Measurements from ENCODE around the gene CRIM1. TPM values are rescaled to one million over a fixed set of nuclear protein-coding genes. Genes with fewer than 3 reads are reported as not detected.
A peak's percentile ranks its signal among the peaks of the same experiment; 100 is the strongest.
"Not testable (repeated sequence)": the region's sequence is repeated elsewhere in the genome, so short reads cannot be mapped to it uniquely, and the experiment has no call there.

The CRIM1 gene
- polyA plus RNA-seq, 4 donors: 0.89 to 26.2 (median 9.2) TPM

DNA sequence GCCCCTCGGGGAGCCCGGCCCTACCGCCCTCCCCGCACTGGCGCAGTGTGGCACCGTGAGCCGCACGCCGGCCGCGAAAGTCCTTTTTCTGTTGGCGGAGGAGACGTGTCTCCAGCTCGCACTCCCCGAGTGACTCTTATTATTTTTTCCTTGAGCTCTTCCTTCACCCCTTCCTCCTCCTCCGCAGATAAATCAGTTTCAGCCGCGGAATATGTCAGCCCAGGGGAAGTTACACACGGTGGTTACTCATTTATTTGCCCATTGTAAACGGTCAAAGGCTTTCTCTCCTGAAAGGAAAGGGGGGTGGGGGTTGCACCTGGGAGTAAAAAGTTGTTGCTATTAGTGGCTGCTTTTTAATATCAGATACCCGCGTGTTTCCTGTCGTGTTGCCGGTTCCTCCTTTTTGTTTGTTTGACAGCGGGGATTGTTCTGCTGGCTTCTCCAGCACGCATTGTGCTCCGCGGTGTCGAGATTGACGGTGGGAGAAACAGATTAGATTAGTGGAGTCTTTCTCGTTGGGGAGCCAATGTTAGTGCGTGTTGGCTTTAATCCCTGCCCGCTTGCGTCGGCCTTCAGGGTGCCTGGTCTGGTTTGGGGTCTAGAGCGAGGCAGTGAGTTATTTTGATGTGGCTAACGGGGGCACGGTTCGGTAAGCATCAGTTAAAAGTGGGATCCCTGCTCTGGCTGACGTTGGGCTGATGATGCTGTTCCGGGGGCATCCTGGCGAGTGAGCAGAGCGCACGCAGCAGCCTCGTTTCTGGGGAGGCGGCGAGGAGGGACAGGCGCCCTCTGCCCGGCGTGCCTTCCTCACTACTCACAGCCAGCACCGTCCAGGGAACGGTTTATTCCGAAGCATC lies 1.6 kb downstream of the CRIM1 start:
- DNase-seq: peak; percentile 57 to 81
- 0 to 1% (median 1%) methylated on average over 48 to 53 of the region's 53 CpGs for WGBS, 3 donors

DNA sequence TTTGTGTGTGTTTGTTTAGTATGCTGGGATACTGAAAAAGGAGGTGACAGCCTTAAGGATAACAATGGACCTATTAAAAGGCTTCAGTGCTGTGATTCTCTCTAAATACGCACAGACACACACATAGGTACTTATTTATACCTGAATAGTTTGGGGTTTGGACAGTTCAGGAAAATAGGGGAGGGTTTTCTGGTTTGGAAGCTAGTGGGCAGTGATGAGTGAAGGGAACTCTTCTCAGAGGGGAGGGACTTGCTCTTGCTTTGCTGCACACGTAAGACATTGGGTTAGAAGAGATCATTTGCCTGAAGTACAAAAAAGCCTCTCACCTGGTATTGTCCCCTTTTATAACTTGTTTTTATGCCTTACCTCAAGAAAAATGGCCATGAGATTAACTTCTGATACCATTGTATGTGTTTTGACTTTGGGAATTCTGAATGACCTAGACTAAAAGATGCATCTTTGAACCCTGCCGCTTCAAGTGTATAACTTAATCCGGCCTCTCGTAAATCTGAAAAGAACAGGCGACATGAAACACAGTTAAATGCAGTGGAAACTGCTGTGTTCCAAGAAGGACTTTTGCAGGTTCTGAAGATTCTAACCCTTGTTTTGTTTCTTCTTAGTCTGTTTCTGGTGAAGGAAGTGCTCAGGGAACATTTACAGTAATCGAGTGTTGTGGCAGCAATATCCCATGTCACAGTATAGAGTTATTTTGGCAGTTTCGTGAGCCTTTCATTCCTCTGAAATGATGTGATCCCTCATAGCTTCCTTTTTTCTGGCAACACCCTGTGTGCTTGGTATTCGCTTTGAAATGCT lies 2.5 kb downstream of the CRIM1 start:
- Histone ChIP-seq H3K27ac (ENCODE audit: low read depth in 1 of 3, low read length in 2 of 3) (peak overlapping the region in 2 of 3 donors; percentile 66 to 92), H3K27me3 (ENCODE audit: control insufficient read depth in 3 of 3, insufficient read depth in 3 of 3, low read length in 3 of 3) (no peaks in the 10 kb centered on the region), H3K36me3 (ENCODE audit: control insufficient read depth in 3 of 3, insufficient read depth in 2 of 3, low read depth in 1 of 3, low read length in 3 of 3) (no peaks in the 10 kb centered on the region), H3K9me3 (ENCODE audit: control insufficient read depth in 2 of 2, insufficient read depth in 1 of 2, low read depth in 1 of 2, low read length in 1 of 2) (no peaks in the 10 kb centered on the region), H3K4me3 (ENCODE audit: low read depth in 1 of 3, low read length in 3 of 3) (peak overlapping the region in 2 of 3 donors; percentile 89 to 91), H3K4me1 (ENCODE audit: control insufficient read depth in 3 of 3, insufficient read depth in 2 of 3, low read depth in 1 of 3, low read length in 2 of 3) (peaks cover 0 to 14% (median 2%) of the 10 kb centered on the region in 3 donors)
- DNase-seq: peak; percentile 43 to 62
- no peak for FAIRE-seq
- WGBS, 3 donors: 12 to 21% (median 17%) methylated on average over 9 of the region's 9 CpGs

More for the DNA sequence above, 1.6 kb downstream of the CRIM1 start:
- peak overlapping the region; percentile 13 to 92 (median 66) for H3K27ac ChIP-seq (ENCODE audit: low read depth in 1 of 3, low read length in 2 of 3)
- no peaks in the 10 kb centered on the region for H3K36me3 ChIP-seq (ENCODE audit: control insufficient read depth in 3 of 3, insufficient read depth in 2 of 3, low read depth in 1 of 3, low read length in 3 of 3)
- peaks cover 0 to 11% (median 2%) of the 10 kb centered on the region in 3 donors for H3K4me1 ChIP-seq (ENCODE audit: control insufficient read depth in 3 of 3, insufficient read depth in 2 of 3, low read depth in 1 of 3, low read length in 2 of 3)
- no peaks in the 10 kb centered on the region for H3K27me3 ChIP-seq (ENCODE audit: control insufficient read depth in 3 of 3, insufficient read depth in 3 of 3, low read length in 3 of 3)
- FAIRE-seq: no peak
- H3K4me3 ChIP-seq (ENCODE audit: low read depth in 1 of 3, low read length in 3 of 3): peak overlapping the region; percentile 89 to 93 (median 91)
- H3K9me3 ChIP-seq (ENCODE audit: control insufficient read depth in 2 of 2, insufficient read depth in 1 of 2, low read depth in 1 of 2, low read length in 1 of 2): no peaks in the 10 kb centered on the region

DNA sequence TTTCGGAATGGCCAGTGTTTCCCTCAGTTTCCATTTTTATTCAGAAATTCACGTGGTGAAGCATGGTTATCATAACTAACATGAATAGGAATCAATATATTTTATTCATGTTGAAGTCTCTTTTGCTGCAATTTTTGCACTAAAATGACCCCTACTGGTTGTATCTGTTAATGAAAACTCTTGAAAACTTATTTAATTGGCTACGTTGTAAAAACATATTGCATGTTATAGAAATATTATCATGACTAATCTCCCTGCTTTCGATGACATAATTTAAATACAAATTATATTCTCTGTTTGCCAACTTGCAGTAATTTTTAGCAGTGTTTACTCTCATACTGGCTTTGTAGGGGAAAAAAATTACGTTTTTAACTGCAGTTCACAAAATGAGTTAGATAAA lies 3.5 kb downstream of the CRIM1 start:
- Histone ChIP-seq H3K4me3 (ENCODE audit: low read depth in 1 of 3, low read length in 3 of 3) (no peak overlapping the region), H3K27ac (ENCODE audit: low read depth in 1 of 3, low read length in 2 of 3) (no peak overlapping the region), H3K36me3 (ENCODE audit: control insufficient read depth in 3 of 3, insufficient read depth in 2 of 3, low read depth in 1 of 3, low read length in 3 of 3) (no peaks in the 10 kb centered on the region), H3K4me1 (ENCODE audit: control insufficient read depth in 3 of 3, insufficient read depth in 2 of 3, low read depth in 1 of 3, low read length in 2 of 3) (peaks cover 0 to 14% (median 2%) of the 10 kb centered on the region in 3 donors), H3K27me3 (ENCODE audit: control insufficient read depth in 3 of 3, insufficient read depth in 3 of 3, low read length in 3 of 3) (no peaks in the 10 kb centered on the region), H3K9me3 (ENCODE audit: control insufficient read depth in 2 of 2, insufficient read depth in 1 of 2, low read depth in 1 of 2, low read length in 1 of 2) (no peaks in the 10 kb centered on the region)
- no peak for DNase-seq
- WGBS, 3 donors: 20 to 26% (median 24%) methylated on average over 5 of the region's 5 CpGs
- FAIRE-seq: no peak

DNA sequence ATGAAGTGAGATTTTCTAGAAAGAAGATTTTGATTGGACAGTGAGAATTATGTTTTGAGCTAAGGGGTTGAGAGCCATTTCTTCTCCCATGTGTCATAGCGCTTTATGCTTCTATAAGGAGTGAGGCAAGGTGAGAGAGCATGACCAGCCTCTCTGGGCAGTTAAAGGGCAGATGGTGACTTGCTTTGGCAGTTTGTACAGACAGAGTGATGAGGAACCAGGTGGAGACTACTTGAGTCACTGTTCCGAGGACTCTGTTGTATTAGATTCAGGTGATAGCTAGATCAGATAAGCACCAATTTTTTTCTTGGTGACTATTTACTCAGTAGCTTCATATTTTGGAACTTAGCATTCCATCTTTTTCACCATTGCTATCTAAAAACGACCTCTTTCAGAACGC lies 4.5 kb downstream of the CRIM1 start:
- WGBS, 3 donors: 68 to 72% (median 69%) methylated on average over 4 of the region's 4 CpGs
- FAIRE-seq (no peak), DNase-seq (no peak)
- Histone ChIP-seq H3K9me3 (ENCODE audit: control insufficient read depth in 2 of 2, insufficient read depth in 1 of 2, low read depth in 1 of 2, low read length in 1 of 2) (no peaks in the 10 kb centered on the region), H3K4me3 (ENCODE audit: low read depth in 1 of 3, low read length in 3 of 3) (no peak overlapping the region), H3K27me3 (ENCODE audit: control insufficient read depth in 3 of 3, insufficient read depth in 3 of 3, low read length in 3 of 3) (no peaks in the 10 kb centered on the region), H3K27ac (ENCODE audit: low read depth in 1 of 3, low read length in 2 of 3) (no peak overlapping the region), H3K4me1 (ENCODE audit: control insufficient read depth in 3 of 3, insufficient read depth in 2 of 3, low read depth in 1 of 3, low read length in 2 of 3) (peaks cover 0 to 14% (median 2%) of the 10 kb centered on the region in 3 donors), H3K36me3 (ENCODE audit: control insufficient read depth in 3 of 3, insufficient read depth in 2 of 3, low read depth in 1 of 3, low read length in 3 of 3) (no peaks in the 10 kb centered on the region)

DNA sequence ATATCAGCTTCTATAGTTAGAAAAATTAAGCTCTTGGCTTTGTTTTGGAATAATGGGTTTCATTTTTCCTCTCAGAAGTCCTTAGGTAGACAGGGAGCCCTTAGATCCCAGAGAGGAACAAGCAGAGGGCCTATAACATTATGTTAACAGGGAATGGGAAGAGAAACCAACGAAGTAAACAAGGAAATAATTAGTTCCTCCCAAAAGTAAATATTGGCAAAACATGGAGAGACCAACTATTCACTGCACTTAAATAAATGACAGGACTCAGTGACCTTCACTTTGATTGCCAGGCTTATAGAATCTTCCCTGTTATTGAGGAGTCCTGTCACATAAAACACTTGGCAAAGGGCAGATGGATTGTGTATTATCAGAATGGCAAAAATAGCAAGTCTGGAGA lies 5.3 kb downstream of the CRIM1 start:
- H3K27ac ChIP-seq (ENCODE audit: low read depth in 1 of 3, low read length in 2 of 3): no peak overlapping the region
- FAIRE-seq: no peak

DNA sequence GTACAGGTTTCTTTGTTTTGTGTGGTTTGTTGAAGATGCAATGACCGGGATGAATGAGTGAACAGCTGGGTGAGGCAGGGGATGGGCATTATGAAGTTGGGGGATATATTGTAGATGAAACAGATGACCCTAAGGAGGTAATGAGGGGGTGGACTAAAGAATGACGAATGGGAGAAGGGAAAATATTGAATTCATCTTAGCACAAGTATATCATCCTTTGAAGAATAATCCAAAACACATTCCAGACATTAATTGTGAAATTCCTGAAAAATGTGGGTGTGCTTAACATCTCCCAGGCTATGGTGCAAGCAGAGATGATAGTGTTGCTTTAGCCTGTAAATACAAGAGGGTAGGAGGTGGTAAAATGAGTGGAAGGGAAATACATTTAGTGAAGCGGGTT lies 5.8 kb downstream of the CRIM1 start:
- H3K4me3 ChIP-seq (ENCODE audit: low read depth in 1 of 3, low read length in 3 of 3): no peak overlapping the region
- WGBS, 3 donors: 79 to 90% (median 82%) methylated on average over 3 of the region's 3 CpGs
- H3K27ac ChIP-seq (ENCODE audit: low read depth in 1 of 3, low read length in 2 of 3): no peak overlapping the region
- peaks cover 0 to 15% (median 2%) of the 10 kb centered on the region in 3 donors for H3K4me1 ChIP-seq (ENCODE audit: control insufficient read depth in 3 of 3, insufficient read depth in 2 of 3, low read depth in 1 of 3, low read length in 2 of 3)
- H3K9me3 ChIP-seq (ENCODE audit: control insufficient read depth in 2 of 2, insufficient read depth in 1 of 2, low read depth in 1 of 2, low read length in 1 of 2): no peaks in the 10 kb centered on the region
- no peaks in the 10 kb centered on the region for H3K36me3 ChIP-seq (ENCODE audit: control insufficient read depth in 3 of 3, insufficient read depth in 2 of 3, low read depth in 1 of 3, low read length in 3 of 3)
- FAIRE-seq (no peak), DNase-seq (no peak)
- no peaks in the 10 kb centered on the region for H3K27me3 ChIP-seq (ENCODE audit: control insufficient read depth in 3 of 3, insufficient read depth in 3 of 3, low read length in 3 of 3)

More for the DNA sequence above, 5.3 kb downstream of the CRIM1 start:
- H3K27me3 ChIP-seq (ENCODE audit: control insufficient read depth in 3 of 3, insufficient read depth in 3 of 3, low read length in 3 of 3): no peaks in the 10 kb centered on the region
- peak in 1 of 2 donors; percentile 25 for DNase-seq
- peaks cover 0 to 14% (median 2%) of the 10 kb centered on the region in 3 donors for H3K4me1 ChIP-seq (ENCODE audit: control insufficient read depth in 3 of 3, insufficient read depth in 2 of 3, low read depth in 1 of 3, low read length in 2 of 3)
- H3K9me3 ChIP-seq (ENCODE audit: control insufficient read depth in 2 of 2, insufficient read depth in 1 of 2, low read depth in 1 of 2, low read length in 1 of 2): no peaks in the 10 kb centered on the region
- H3K36me3 ChIP-seq (ENCODE audit: control insufficient read depth in 3 of 3, insufficient read depth in 2 of 3, low read depth in 1 of 3, low read length in 3 of 3): no peaks in the 10 kb centered on the region
- no peak overlapping the region for H3K4me3 ChIP-seq (ENCODE audit: low read depth in 1 of 3, low read length in 3 of 3)
- 3 to 36% (median 31%) methylated on average over 1 of the region's 1 CpG for WGBS, 3 donors

DNA sequence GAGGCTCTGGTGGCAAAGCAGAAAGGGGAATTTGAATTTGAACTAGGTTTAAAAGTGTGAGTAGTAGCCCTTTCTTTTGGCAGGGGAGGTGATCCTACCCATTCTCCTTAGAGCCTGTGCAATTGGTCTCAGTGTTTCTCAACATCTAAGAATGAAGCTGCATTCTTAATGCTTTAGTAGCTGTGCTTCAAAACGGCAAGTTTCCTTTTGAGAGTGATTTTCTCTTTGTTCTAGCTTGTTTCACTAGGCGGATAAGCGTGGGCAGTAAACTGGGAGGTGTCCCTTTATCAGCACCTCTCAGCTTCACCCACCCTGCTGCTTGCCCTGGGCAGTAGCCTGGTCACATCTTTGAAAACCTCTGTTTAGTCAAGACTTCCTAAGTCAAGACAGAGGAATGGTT lies 6.7 kb downstream of the CRIM1 start:
- H3K27ac ChIP-seq (ENCODE audit: low read depth in 1 of 3, low read length in 2 of 3): no peak overlapping the region
- FAIRE-seq: no peak

DNA sequence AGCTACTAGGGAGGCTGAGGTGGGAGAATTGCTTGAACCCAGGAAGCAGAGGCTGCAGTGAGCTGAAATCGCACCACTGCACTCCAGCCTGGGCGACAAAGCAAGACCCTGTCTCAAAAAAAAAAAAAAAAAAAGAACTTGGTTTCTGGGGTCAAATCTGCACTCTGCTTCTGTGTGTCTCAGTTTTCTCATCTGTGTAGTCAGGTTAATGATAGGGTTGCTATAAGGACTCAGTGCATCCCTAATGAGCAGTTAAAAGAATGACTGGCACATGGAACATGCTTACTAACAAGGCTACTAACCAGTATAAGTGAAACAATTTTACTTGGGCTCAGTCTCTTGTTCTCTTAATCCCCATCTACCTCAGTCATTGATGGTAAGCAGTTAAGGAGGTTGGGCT lies 7.5 kb downstream of the CRIM1 start:
- FAIRE-seq: not testable (repeated sequence)
- peaks cover 0 to 25% (median 8%) of the 10 kb centered on the region in 3 donors for H3K4me1 ChIP-seq (ENCODE audit: control insufficient read depth in 3 of 3, insufficient read depth in 2 of 3, low read depth in 1 of 3, low read length in 2 of 3)

More for the DNA sequence above, 6.7 kb downstream of the CRIM1 start:
- no peak for DNase-seq
- peaks cover 0 to 19% (median 4%) of the 10 kb centered on the region in 3 donors for H3K4me1 ChIP-seq (ENCODE audit: control insufficient read depth in 3 of 3, insufficient read depth in 2 of 3, low read depth in 1 of 3, low read length in 2 of 3)
- 33 to 59% (median 58%) methylated on average over 3 of the region's 3 CpGs for WGBS, 3 donors
- H3K4me3 ChIP-seq (ENCODE audit: low read depth in 1 of 3, low read length in 3 of 3): no peak overlapping the region
- no peaks in the 10 kb centered on the region for H3K9me3 ChIP-seq (ENCODE audit: control insufficient read depth in 2 of 2, insufficient read depth in 1 of 2, low read depth in 1 of 2, low read length in 1 of 2)
- H3K36me3 ChIP-seq (ENCODE audit: control insufficient read depth in 3 of 3, insufficient read depth in 2 of 3, low read depth in 1 of 3, low read length in 3 of 3): no peaks in the 10 kb centered on the region
- H3K27me3 ChIP-seq (ENCODE audit: control insufficient read depth in 3 of 3, insufficient read depth in 3 of 3, low read length in 3 of 3): no peaks in the 10 kb centered on the region

More for the DNA sequence above, 7.5 kb downstream of the CRIM1 start:
- not testable (repeated sequence) for H3K4me3 ChIP-seq (ENCODE audit: low read depth in 1 of 3, low read length in 3 of 3); DNase-seq; H3K9me3 ChIP-seq (ENCODE audit: control insufficient read depth in 2 of 2, insufficient read depth in 1 of 2, low read depth in 1 of 2, low read length in 1 of 2); H3K27ac ChIP-seq (ENCODE audit: low read depth in 1 of 3, low read length in 2 of 3); H3K36me3 ChIP-seq (ENCODE audit: control insufficient read depth in 3 of 3, insufficient read depth in 2 of 3, low read depth in 1 of 3, low read length in 3 of 3); H3K27me3 ChIP-seq (ENCODE audit: control insufficient read depth in 3 of 3, insufficient read depth in 3 of 3, low read length in 3 of 3)
- WGBS, 3 donors: 91 to 98% (median 96%) methylated on average over 2 of the region's 2 CpGs
